B cell (primary cell): ENCODE results near the gene HMGN3. TPM values are rescaled to one million over a fixed set of nuclear protein-coding genes. Genes with fewer than 3 reads are reported as not detected.

Experiments
- ATAC-seq: fragments of 200-7000 bp; cut with Tn5 transposase; one replicate; pipeline ENCODE4 v1.10.0; 2021; ENCODE audit warnings: low read depth, mild to moderate bottlenecking, moderate number of reproducible peaks, moderate library complexity
- CTCF ChIA-PET: fragments of 350-600 bp; sonication (Branson Sonifier 250); formaldehyde crosslinking; loops from one replicate; lab custom pipeline; 2021; ENCODE audit warnings: antibody characterized with exemption, inconsistent platforms; lab: Charles Lee
- POLR2A ChIA-PET: fragments of 350-600 bp; sonication (Branson Sonifier 250); formaldehyde crosslinking; loops from one replicate; lab custom pipeline; 2021; ENCODE audit warnings: antibody characterized with exemption; lab: Charles Lee
- DNase-seq: peaks from one replicate; pipeline ENCODE4 v3.0.0; 2013
- H2AFZ ChIP-seq: 2 replicates; pipeline ENCODE4 v1.6.1; 2012; ENCODE audit warnings: mild to moderate bottlenecking, low read depth, low read length; ENCODE audit not compliant: insufficient read depth, poor library complexity, severe bottlenecking
- H3K27ac ChIP-seq, 2 donors: 1 replicate in 1 of 2; 2 replicates in 1 of 2; pipeline ENCODE4 v1.5.1; 2012 to 2013; ENCODE audit warnings: low read length in 2 of 2, mild to moderate bottlenecking in 2 of 2, moderate library complexity in 1 of 2
- H3K27me3 ChIP-seq, 4 experiments: fragments of 200-600 bp in 1 of 4; sonication (generic) in 1 of 4; replicated peaks in 1 of 4; 1 replicate in 2 of 4; 2 replicates in 2 of 4; pipeline versions ENCODE4 v1.6.1 to v1.7.0; 2013 to 2016; ENCODE audit warnings: low read length in 3 of 4, mild to moderate bottlenecking in 2 of 4, mixed read lengths in 1 of 4, moderate library complexity in 1 of 4; ENCODE audit not compliant: insufficient read depth in 4 of 4, control insufficient read depth in 3 of 4; ENCODE audit errors: control extremely low read depth in 1 of 4
- H3K36me3 ChIP-seq, 2 experiments: replicated peaks in 1 of 2; 1 replicate in 1 of 2; 2 replicates in 1 of 2; pipeline versions ENCODE4 v1.6.1 to v1.7.1; 2013; ENCODE audit warnings: low read length in 1 of 2; ENCODE audit not compliant: insufficient read depth in 2 of 2, control insufficient read depth in 1 of 2; ENCODE audit errors: control extremely low read depth in 1 of 2, extremely low read depth in 1 of 2
- H3K4me1 ChIP-seq, 2 donors: fragments of 200-600 bp in 1 of 2; sonication (generic) in 1 of 2; 1 replicate in 1 of 2; 2 replicates in 1 of 2; pipeline versions ENCODE4 v1.5.1 to v1.6.1; 2013 to 2017; ENCODE audit warnings: low read length in 2 of 2; ENCODE audit not compliant: control insufficient read depth in 2 of 2, insufficient read depth in 2 of 2
- H3K4me2 ChIP-seq: replicated peaks from 2 replicates; pipeline ENCODE3; 2012; ENCODE audit warnings: mild to moderate bottlenecking, low read depth, low read length; ENCODE audit not compliant: poor library complexity, severe bottlenecking
- H3K4me3 ChIP-seq, 5 experiments: fragments of 200-600 bp in 1 of 5; sonication (generic) in 1 of 5; 1 replicate in 3 of 5; 2 replicates in 2 of 5; pipeline versions ENCODE4 v1.5.1 to v1.7.0; 2011 to 2016; ENCODE audit warnings: low read length in 4 of 5, mild to moderate bottlenecking in 4 of 5, low read depth in 2 of 5, control low read depth in 1 of 5, moderate library complexity in 1 of 5; ENCODE audit not compliant: insufficient read depth in 1 of 5; ENCODE audit errors: control extremely low read depth in 1 of 5, extremely low read depth in 1 of 5
- H3K79me2 ChIP-seq: fragments of 200-600 bp; sonication (generic); one replicate; pipeline ENCODE4 v1.6.0; 2016; ENCODE audit warnings: low read length; ENCODE audit not compliant: control insufficient read depth, insufficient read depth
- H3K9ac ChIP-seq: fragments of 200-600 bp; sonication (generic); 2 replicates; pipeline ENCODE4 v1.6.1; 2017; ENCODE audit warnings: mild to moderate bottlenecking, low read length, moderate library complexity
- H3K9me3 ChIP-seq, 3 donors: one replicate each; pipeline versions ENCODE4 v1.6.1 to v1.7.1; 2013; ENCODE audit warnings: low read length in 2 of 3; ENCODE audit not compliant: control insufficient read depth in 2 of 3, insufficient read depth in 1 of 3; ENCODE audit errors: control extremely low read depth in 1 of 3
- H4K20me1 ChIP-seq: 2 replicates; pipeline ENCODE4 v1.6.0; 2012; ENCODE audit warnings: mild to moderate bottlenecking, low read length; ENCODE audit not compliant: insufficient read depth, control insufficient read depth, poor library complexity, severe bottlenecking
- H3K27ac Mint-ChIP-seq: one replicate; pipeline ENCODE4 v1.8.0; 2021; ENCODE audit warnings: mixed read lengths
- H3K27me3 Mint-ChIP-seq: one replicate; pipeline ENCODE4 v1.8.0; 2021; ENCODE audit warnings: mixed read lengths
- H3K4me1 Mint-ChIP-seq: one replicate; pipeline ENCODE4 v1.8.0; 2021; ENCODE audit warnings: mixed read lengths
- H3K4me3 Mint-ChIP-seq: one replicate; pipeline ENCODE4 v1.8.0; 2021; ENCODE audit warnings: mixed read lengths
- H3K9me3 Mint-ChIP-seq: one replicate; pipeline ENCODE4 v1.8.0; 2022; ENCODE audit warnings: mixed read lengths; ENCODE audit not compliant: insufficient read depth
- CTCF ChIP-seq: fragments of 200-600 bp; IDR thresholded peaks from one replicate; pipeline ENCODE4 v1.8.0; 2022; ENCODE audit warnings: antibody characterized with exemption, mild to moderate bottlenecking
- EZH2 ChIP-seq: IDR thresholded peaks from 2 replicates; pipeline ENCODE4 v1.6.1; 2012; ENCODE audit warnings: borderline replicate concordance, low read depth, mild to moderate bottlenecking, moderate library complexity, low read length; ENCODE audit not compliant: insufficient read depth, poor library complexity, severe bottlenecking
- WGBS: methylation state at CpG from one replicate; pipeline ENCODE4 v1.1.5; 2013; ENCODE audit warnings: missing lambda C conversion rate; ENCODE audit not compliant: insufficient coverage; 5-methylcytosine and 5-hydroxymethylcytosine counted together
- intact Hi-C: fragments of 100-400 bp; cut with micrococcal nuclease; formaldehyde crosslinking; loops from one replicate; pipeline ENCODE4 v1.10.0; 2022
- polyA plus RNA-seq: library from polyadenylated mRNA; depleted of rRNA; stranded (reverse); fragments of >200 nt; gene quantifications from 2 replicates; pipeline ENCODE4 v1.2.3, GENCODE V29; 2012
- total RNA-seq, 2 donors: library from RNA; stranded (reverse); fragments of 120-200 nt in 1 of 2; gene quantifications; 1 replicate in 1 of 2; 2 replicates in 1 of 2; pipeline versions ENCODE4 v1.2.3 to v1.2.4, GENCODE V29; 2013 to 2022

Gene HMGN3
- total and polyA plus RNA-seq, 2 donors (not counting 1 experiment from before 2014, with no cell fraction given) = 40.1 to 44.3 TPM

GRCh38 chr6:79201983-79202382, 32.5 kb downstream of the HMGN3 start:
- ChIA-PET POLR2A (interaction anchor here (0.6 kb wide), 1 partner anchor 71 kb away, joined by 3 read pairs; no protein-coding TSS in a partner anchor), CTCF (no interaction called here)
- Mint-ChIP-seq H3K9me3 (no peaks in the 10 kb centered on the region), H3K4me3 (no peak overlapping the region), H3K27me3 (no peaks in the 10 kb centered on the region), H3K27ac (no peak overlapping the region), H3K4me1 (no peaks in the 10 kb centered on the region)
- Histone ChIP-seq H3K4me3 (no peak overlapping the region), H4K20me1 (no peaks in the 10 kb centered on the region), H3K36me3 (peaks cover 3 to 9% of the 10 kb centered on the region in 2 experiments), H3K27ac (no peak overlapping the region), H3K9me3 (no peaks in the 10 kb centered on the region), H2AFZ (no peak overlapping the region), H3K9ac (no peak overlapping the region), H3K4me2 (no peak overlapping the region), H3K4me1 (no peaks in the 10 kb centered on the region), H3K27me3 (no peaks in the 10 kb centered on the region), H3K79me2 (no peaks in the 10 kb centered on the region)
- no peak for DNase-seq
- no CpG with 5 or more reads among the region's 3 CpGs for WGBS
- intact Hi-C loops = no loop called here
- TF ChIP-seq EZH2 = no peak
- no peak for TF ChIP-seq CTCF
- ATAC-seq = no peak

GRCh38 chr6:79201143-79201542, 33.3 kb downstream of the HMGN3 start:
- H3K9me3 ChIP-seq = no peaks in the 10 kb centered on the region
- H3K4me3 Mint-ChIP-seq = no peak overlapping the region
- no peak overlapping the region for H3K9ac ChIP-seq
- no peaks in the 10 kb centered on the region for H3K4me1 ChIP-seq
- no peaks in the 10 kb centered on the region for H3K27me3 Mint-ChIP-seq
- intact Hi-C loops = no loop called here
- no peaks in the 10 kb centered on the region for H4K20me1 ChIP-seq
- WGBS = no CpG with 5 or more reads among the region's 1 CpG
- no peaks in the 10 kb centered on the region for H3K79me2 ChIP-seq
- H3K27ac ChIP-seq = no peak overlapping the region
- no peak for TF ChIP-seq CTCF
- no peak for TF ChIP-seq EZH2
- H3K27ac Mint-ChIP-seq = no peak overlapping the region
- no peaks in the 10 kb centered on the region for H3K9me3 Mint-ChIP-seq
- CTCF ChIA-PET = no interaction called here
- DNase-seq = no peak
- no peak for ATAC-seq
- H3K36me3 ChIP-seq = peaks cover 3 to 9% of the 10 kb centered on the region in 2 experiments
- H3K4me2 ChIP-seq = no peak overlapping the region
- no peak overlapping the region for H2AFZ ChIP-seq
- POLR2A ChIA-PET = interaction anchor here (0.6 kb wide), 1 partner anchor 70 kb away, joined by 3 read pairs; no protein-coding TSS in a partner anchor
- no peak overlapping the region for H3K4me3 ChIP-seq
- H3K4me1 Mint-ChIP-seq = no peaks in the 10 kb centered on the region
- H3K27me3 ChIP-seq = no peaks in the 10 kb centered on the region
